ENCODE results near the gene LINGO1.
A peak's percentile ranks its signal among the peaks of the same experiment; 100 is the strongest.

The LINGO1 gene

DNA sequence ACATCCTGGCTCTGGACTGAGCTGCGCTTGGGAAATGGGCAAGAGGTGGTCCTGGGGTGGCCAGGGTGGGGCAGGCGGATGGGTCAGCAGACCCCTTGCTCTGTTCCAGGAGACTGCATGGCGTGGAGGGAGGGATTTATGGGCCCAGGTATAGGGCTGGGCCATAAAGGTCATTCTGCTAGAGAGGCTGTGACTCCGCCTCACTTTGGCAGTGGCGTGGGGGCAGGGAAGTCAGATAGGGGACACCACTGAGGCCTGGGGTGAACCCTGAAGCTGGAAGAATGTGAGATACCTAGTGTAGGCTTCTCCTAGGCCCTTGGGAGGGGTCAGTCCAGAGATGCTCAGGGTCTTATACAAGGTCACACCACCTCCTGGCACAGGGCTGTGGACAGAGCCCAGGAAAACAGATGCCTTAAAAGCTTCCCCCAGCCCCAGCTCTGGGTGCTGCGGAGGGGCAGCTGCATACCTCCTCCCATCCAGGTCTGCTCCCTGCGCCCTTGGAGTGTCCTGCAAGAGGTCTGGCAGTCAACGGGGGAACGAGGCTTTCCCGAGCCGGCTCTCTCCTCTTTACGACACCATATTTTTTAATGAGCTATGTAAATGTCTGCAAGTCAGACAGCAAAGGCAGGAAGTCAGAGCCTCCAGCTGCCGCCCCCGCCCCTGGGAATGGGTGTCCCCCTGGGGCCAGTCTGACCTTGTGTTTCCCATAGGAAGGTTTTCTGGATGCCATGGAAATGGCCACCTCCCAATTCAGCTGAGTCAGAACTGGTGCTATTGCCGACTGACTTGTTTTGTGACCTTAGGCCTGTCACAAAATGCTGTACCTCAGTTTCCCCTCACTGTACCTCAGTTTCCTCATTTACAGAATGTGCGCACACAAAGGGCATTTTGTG lies 26.3 kb downstream of the LINGO1 start:
- no peak for DNase-seq
- intact Hi-C loops (cut with DNase I), result no loop called here

DNA sequence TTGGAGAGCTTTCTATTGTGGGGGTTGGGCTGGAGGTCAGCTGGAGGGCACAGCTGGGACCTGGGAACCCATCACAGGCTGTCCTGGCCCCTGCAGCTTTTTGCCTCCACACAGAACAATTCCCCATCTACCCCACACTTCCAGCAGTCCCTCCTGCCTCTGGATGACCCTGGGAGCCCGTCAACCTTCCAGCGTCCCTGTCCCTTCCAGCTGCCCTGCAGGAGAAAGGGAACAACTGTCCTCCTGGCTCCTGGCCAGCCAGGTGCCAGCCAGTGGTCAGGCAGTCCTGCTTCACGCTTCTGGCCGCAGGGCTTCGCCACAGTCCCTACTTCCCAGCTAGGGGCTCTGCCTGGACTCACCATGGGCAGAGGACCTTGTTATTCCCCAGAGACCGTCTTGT lies 27.2 kb downstream of the LINGO1 start:
- DNase-seq, result no peak
- intact Hi-C loops (cut with DNase I), result no loop called here

DNA sequence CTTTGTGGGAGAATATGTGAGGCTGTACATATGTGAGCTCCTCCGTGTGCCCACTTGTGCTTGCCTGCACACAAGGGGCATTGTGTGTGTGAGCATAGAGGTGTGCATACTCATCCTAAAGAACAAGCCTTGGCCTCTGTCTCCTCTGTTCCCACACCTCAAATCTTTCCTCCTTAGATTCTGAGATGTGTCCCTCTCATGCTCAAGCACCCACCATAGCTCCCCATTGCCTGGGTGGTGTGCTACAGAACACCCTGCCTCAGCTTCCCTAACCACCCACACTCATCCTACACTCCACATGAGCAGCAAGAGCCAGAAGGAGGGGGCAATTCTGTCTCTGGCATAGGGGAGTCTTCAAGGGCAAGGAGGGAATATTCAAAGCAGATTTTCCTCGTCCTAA lies 27.7 kb downstream of the LINGO1 start:
- DNase-seq, result no peak
- intact Hi-C loops (cut with DNase I), result no loop called here

DNA sequence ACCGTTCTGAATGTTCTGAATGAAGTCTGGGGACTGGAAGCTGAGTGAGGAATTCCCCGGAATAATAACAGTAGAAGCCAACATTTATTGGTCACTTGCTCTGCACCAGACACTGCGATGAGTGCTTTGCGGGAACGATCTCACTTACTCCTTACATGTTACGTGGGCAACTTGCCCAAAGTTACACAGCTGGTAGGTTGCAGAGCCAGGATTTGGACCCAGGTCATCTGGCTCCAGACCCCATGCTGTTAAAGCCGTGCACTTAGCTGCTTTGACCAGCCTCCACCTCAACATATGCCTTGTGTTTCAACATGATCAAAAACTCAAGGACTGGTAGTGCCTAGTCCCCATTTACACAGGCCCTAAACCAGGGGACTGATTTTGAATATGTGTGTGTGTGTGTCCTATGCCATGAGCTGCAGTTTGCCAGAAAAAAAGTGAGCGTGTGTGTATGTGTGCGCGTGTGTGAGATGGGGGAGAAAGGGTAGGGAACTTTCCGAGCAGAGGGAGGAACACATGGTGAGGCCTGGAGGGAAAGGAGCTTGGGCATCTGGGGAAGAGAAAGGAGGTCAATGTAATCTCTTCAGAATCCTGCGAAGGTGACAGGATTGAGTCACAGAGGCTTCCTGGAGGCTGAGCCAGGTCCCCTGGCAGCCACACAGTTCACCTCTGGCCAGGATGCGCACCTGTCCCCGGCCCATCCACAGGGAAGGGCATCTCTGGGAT lies 28.9 kb downstream of the LINGO1 start:
- intact Hi-C loops (cut with DNase I), result no loop called here
- DNase-seq, result no peak

DNA sequence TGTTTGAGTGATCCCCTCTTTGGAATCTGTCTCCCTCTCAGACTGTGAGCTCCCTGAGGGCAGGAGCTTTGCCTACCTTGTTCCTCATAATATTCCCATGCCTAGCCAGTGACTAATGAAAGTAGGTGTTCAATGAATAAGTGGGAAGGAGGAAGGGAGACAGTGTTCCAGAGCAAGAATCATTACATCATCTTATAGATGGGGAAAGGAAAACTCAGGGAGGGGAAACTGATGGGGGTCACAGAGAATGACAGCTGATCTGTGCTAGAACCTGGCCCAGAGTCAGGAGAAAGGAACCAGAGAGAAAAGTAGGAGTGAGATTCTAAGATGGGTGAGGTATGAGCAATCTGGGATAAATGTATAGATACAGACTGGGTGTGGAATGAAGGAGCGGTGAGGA lies 29.9 kb downstream of the LINGO1 start:
- intact Hi-C loops (cut with DNase I), result no loop called here
- DNase-seq, result no peak

DNA sequence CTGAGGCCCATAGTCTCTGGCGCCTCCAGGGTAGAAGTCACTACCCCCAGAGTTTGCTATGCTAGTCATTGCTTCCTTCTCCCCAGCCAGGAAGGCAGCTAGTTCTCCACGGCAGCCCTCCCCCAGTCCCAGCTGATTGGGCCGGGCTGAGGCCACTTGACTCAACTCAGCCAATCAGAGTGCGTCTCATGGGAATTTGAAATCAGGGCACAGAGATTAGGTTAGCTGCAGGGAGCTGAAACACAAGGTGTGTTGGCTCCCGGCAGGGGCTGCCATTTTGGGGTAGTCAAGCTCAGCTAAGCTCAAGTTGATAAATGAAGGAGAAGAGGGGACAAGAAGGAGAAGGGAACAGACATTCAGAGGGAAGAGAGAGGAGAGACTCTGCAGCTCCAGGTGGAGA lies 32.8 kb downstream of the LINGO1 start:
- peak in 38 of 42 donors; percentile 23 to 84 (median 57) for DNase-seq
- intact Hi-C loops (cut with DNase I), result no loop called here

DNA sequence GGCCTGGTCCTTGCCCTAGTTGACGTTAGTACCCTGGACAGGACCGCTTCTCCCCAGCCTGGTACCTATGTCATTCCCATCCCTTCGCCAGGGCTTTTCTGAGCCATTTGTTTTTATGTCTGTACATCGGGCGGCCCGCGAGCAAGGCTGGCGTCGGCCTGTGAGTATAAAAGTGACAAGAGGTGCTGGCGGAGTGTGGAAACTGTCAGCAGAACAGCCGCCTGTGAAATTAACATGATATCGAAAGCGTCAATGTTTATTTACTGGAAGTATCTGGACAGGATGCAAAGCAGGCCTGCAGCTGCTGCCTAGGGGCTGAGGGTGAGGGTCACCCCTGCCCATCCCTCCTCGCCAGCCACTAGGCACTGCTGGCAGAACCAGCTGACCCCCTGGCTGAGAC lies 33.4 kb downstream of the LINGO1 start:
- intact Hi-C loops (cut with DNase I), result no loop called here

DNA sequence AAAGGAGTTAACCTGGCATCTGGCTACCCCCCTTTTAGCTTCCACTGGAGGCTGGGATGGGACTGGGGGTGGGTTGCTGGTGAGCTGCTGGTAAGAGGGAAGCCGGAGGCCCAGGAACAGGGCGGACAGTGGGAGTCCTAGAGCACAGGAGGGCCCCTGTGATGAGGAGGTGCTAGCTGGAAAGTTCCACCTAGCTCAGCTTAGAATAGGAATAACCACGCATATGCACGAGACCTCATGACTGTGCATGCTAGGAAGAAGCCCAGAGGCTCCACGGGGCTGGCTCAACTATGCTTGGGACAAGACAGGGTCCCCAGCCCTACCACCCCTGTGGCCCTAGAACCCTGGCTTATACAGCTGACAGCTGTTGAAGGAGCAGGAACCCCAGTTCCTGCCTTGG lies 34.1 kb downstream of the LINGO1 start:
- intact Hi-C loops (cut with DNase I), result no loop called here
- DNase-seq, result no peak

More for the DNA sequence above, 33.4 kb downstream of the LINGO1 start:
- no peak for DNase-seq

DNA sequence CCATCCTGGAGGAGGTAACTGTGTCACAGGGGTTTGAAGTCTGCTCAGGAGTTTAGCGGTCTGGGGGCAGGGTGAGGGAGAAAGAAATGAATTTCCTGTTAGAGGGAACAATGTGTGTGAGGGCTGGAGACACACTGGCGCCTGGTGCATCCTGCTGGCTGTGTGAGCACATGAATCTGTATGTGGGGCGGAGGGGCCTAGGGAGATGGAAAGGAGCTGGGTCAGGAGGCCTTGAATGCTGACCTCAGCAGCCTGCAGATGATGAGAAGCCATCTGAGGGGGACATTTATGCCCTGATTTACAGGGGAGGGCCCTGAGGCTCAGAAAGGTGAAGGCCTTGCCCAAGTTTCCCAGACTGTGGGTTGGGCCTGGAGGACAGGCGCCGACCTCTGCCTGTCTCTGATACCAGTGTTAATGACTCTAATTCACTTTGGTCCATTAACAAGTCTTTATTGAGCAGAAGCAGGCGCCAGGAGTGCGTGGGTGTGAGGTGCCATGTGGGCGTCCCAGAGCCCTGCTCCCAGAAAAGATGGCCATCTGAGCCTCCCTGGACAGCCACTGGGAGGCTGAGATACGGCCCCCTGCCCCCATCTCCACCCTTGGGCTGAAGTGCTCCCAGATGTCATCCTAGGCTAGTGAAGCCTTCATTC lies 34.8 kb downstream of the LINGO1 start:
- no peak for DNase-seq
- intact Hi-C loops (cut with DNase I), result no loop called here

DNA sequence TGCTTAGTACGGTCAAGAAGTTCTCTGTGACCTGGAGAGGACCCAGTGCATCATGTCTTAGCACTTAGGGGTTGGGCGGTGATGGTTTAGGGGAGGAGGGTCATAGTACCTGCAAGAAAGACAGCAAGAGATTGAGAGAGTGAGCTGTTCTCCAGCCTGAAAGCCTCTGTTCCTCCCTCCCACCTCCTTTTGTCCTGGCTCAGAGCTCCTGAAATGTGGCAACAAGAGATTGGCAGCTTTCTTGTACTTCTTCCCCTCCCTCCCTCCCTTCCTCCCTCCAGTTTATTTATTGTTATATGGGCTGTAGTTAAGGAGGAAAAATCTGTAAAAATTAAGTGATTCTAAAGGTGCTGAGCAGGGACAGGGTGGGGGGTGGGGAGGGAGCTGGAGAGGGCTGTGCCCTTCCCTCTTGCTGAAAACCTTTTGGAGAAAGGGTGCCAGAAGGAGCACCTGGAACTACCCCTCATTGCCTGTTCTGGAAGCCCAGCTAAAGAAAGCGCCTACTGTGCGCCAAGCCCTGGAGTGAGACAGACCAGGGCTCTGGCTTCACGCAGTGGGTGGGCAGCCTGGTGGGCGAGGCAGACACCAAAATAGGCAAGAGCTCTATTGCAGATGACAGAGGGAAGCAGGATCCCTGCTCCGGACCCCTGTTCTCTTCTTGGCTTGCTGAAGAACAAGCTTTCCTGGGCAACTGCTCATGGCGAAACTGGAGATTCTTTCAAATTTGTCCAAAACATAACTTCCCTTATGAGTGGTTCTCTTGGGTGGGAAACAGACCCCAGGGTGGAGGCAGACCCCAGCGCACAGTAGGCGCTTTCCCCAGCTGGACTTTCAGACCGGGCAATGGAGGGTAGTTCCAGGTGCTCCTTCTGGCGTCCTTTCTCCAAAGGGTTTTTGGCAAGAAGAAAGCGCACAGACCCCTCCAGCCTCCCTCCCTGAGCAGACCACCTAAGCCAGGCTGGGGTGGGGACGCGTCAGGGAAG lies 35.6 kb downstream of the LINGO1 start:
- DNase-seq, result no peak

DNA sequence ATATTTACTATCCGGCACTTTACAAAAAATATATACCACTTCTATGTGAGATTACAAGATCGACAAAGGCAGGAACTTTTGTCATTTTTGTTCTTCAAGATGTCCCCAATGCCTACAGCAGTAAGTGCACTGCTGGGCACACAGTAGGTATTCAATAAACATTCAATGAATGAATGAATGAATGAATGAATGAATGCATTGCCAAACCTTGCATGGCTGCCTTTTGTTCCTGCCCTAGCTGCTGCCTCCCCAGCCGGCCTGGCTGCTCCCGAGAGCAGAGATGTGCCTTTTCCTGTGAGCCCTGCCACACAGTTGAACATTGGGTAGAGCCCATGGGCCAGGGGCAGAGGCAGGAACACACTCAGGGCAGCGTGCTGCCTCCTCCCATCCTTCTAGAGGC lies 37.5 kb downstream of the LINGO1 start:
- intact Hi-C loops (cut with DNase I), result no loop called here
- DNase-seq, result no peak

More for the DNA sequence above, 35.6 kb downstream of the LINGO1 start:
- intact Hi-C loops (cut with DNase I), result no loop called here

DNA sequence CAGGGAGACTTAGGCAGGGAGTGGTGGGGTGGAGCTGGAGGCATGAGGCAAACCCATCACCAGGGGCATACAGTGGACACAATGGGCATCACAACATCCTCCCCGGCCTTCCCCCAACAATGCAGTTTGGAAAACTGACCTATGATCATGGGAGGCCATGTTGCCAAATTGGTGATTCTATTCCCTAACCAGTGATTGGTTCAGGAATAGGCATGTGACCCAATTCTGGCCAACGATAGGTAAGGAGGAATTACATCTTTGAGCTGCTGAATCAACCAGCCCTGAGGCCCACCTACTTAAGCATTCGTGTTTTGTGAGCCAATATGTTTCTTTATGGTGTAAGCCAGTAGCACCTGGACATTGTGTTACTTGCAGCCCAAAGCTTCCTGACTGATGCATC lies 40.0 kb downstream of the LINGO1 start:
- no peak for DNase-seq
- intact Hi-C loops (cut with DNase I), result no loop called here

DNA sequence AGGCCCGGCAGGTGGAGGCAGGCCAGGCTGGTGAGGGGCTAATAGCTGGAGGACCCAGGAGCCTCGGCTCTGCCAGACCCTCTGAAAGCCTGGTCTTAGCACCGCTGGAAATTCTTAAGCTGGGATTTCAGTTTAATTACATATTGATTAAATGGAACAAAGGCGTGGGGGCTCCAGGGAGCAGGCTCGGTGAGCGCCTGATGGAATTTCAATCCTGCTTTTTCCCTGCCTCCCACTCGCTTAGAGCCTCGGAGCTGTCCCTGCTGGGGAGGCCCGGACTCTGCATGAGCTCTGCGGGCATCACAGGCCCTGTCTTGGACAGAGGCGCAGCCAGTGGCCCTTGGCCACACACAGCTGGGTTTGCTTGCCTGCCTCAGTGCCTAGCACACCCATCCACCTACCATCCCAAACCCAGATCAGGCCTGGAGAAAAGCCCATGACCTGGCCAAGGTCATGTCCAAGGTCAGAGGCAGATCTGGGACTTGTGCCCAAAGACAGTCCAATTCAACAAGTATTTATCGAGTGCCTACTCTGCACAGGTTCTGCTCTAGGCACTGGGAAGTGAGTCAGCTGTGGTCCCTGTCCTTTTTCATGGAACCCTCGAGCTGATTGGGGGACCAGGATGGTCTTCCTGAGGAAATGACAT lies 40.6 kb downstream of the LINGO1 start:
- DNase-seq, result no peak
- intact Hi-C loops (cut with DNase I), result no loop called here

DNA sequence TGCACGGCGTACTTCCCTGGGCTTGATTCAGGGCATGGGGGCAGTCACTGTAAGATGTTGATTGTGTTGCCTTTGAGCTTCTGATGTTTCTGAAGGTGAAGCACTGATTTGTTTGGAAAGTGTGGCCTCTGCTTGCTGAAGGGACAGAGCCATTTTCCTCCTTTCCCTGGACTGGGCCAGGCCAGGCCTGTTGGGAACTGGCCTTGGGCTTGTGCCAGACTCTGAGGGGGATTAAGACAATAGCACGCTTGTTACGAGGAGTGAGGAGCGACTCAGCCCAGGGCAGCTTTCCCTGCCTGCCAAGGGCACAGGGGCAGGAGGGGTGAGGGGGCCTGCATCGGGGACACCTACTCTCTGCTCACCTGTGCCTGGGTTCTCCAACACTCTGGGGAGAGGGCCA lies 42.9 kb downstream of the LINGO1 start:
- DNase-seq, result peak in 37 of 42 donors; percentile 68 to 98 (median 87)
- intact Hi-C loops (cut with DNase I), result no loop called here

DNA sequence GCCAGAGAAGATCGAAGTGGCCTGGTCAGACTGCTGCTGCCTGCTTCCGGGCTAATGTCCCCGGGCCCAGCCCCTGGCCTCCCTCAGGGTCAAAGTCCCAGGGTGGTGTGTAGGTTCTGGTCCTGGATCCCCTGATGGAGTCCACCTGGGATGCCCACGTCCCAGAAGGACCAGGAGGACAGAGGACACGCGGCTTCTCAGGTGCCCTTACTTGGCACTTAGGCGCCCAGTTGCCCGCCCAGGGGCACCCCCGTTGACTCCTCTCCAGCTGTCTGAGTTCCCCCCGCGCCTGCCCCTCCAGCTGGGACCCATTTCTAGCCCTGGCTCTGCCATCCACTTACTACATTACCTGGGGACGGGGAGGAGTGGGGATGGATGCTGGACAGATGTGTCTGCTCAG lies 44.6 kb downstream of the LINGO1 start:
- intact Hi-C loops (cut with DNase I), result no loop called here
- no peak for DNase-seq

DNA sequence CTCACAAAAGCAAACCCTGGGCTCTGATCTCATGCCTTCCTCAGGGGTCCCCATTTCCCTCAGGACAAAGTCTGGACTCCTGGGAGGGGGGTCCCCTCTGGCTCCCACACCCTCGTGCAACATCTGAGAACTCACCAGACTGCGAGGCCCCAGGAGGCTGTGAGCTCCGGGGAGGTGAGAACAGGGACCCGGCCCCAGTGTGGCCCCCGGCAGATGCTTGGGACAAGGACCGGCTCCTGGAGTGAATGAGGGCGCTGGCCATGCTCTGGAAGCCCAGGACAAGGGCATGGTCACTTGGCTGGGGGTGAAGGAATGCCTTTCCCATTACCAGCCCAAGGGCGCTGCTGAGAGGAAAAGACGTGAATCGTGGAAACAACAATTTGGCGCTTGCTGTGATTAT lies 48.0 kb downstream of the LINGO1 start:
- intact Hi-C loops (cut with DNase I), result no loop called here
- DNase-seq, result no peak

DNA sequence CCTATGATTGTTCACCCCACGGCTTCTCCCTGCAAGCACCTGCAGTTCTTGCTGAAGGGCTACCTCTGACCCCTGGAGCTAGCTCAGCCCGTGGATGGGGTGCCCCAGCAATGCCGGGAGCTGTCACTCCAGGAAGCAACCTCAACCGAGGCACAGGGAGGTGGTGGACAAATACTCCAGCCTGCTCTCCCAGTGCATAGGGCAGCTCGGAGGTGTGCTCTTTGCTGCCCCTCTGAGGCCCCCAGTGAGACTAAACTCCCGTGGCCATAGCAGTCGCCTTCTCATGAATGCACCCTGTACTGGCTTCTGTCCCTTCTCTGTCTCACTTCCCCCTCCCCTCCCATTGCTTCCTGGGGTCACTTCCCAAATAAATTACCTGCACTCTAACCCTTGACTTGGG lies 48.5 kb downstream of the LINGO1 start:
- DNase-seq, result peak in 3 of 42 donors; percentile 55 to 69 (median 59)
- intact Hi-C loops (cut with DNase I), result no loop called here

DNA sequence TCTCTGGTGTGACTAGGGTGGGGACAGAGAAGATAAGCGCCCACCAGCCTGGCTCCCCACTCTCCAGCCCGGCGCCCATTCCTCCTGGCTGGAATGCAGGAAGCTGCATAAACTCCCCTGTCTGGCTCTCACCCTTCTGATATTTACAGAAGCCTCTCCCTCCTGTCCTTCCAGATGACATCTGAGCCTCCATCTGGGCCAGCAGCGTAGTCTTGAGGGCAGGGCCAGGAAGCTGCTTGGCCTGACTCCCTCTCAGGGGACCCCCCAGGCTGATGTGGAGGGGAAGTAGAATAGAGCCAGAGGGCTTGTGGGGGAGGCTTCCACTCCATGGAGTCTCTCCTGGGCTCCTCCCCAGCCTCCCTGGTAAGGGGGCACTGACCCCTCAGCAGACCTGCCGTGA lies 49.9 kb downstream of the LINGO1 start:
- intact Hi-C loops (cut with DNase I), result no loop called here
- no peak for DNase-seq
